ENCODE results near the gene GREB1L. TPM values are rescaled to one million over a fixed set of nuclear protein-coding genes. Genes with fewer than 3 reads are reported as not detected.
"Not testable (repeated sequence)": the region's sequence is repeated elsewhere in the genome, so short reads cannot be mapped to it uniquely, and the experiment has no call there.

Gene GREB1L
- total and polyA plus RNA-seq, 9 of the 15 experiments (the other 6 are each of a cell fraction or from before 2014, with no cell fraction given): 0.03 TPM; not detected in 8

- H3K4me1 ChIP-seq (replicated peaks in 1 of 2; ENCODE audit: control insufficient read depth in 2 of 2, insufficient read depth in 2 of 2, low read length in 2 of 2); CTCF ChIA-PET (ENCODE audit: low intra/inter-chr PET ratio); H3K9me3 ChIP-seq (replicated peaks; ENCODE audit: control insufficient read depth, insufficient read depth, low read depth, low read length); H3K27me3 ChIP-seq (ENCODE audit: control insufficient read depth in 2 of 2, insufficient read depth in 2 of 2, low read length in 2 of 2); H3K9me1 ChIP-seq (ENCODE audit: control insufficient read depth, insufficient read depth, low read length); H3K4me2 ChIP-seq (ENCODE audit: insufficient read depth, low read length); H3K4me3 ChIP-seq; H2AFZ ChIP-seq (ENCODE audit: low read depth, low read length); in situ Hi-C loops (cut with MboI); POLR2A ChIA-PET; DNase-seq (ENCODE audit: extremely low read depth in 1 of 4, low spot score in 3 of 4); H3K9ac ChIP-seq (ENCODE audit: insufficient read depth in 1 of 2, low read depth in 2 of 2, low read length in 2 of 2); FAIRE-seq; H3K36me3 ChIP-seq (ENCODE audit: control insufficient read depth, insufficient read depth, low read length); H4K20me1 ChIP-seq (replicated peaks; ENCODE audit: control insufficient read depth, insufficient read depth, low read length); H3K27ac ChIP-seq (ENCODE audit: extremely low read depth, low read depth, low read length); ATAC-seq; BruUV-seq (replicated peaks); H3K79me2 ChIP-seq (ENCODE audit: control insufficient read depth, insufficient read depth, low read length): not testable (repeated sequence)
- 1% methylated on average over 6 of the region's 6 CpGs for WGBS (ENCODE audit: insufficient coverage, low coverage, missing lambda C conversion rate)
- intact Hi-C loops (cut with micrococcal nuclease): loop anchor here (10.0 kb wide), 1 partner anchor 63 kb away; no protein-coding TSS in a partner anchor
Observed at GRCh38 chr18:21278218-21278617, 36.2 kb downstream of the GREB1L start.

- Histone ChIP-seq H3K4me3 (no peak overlapping the region), H3K27me3 (ENCODE audit: control insufficient read depth in 2 of 2, insufficient read depth in 2 of 2, low read length in 2 of 2) (no peaks in the 10 kb centered on the region), H3K36me3 (ENCODE audit: control insufficient read depth, insufficient read depth, low read length) (no peaks in the 10 kb centered on the region), H3K4me1 (replicated peaks in 1 of 2; ENCODE audit: control insufficient read depth in 2 of 2, insufficient read depth in 2 of 2, low read length in 2 of 2) (no peaks in the 10 kb centered on the region), H3K79me2 (ENCODE audit: control insufficient read depth, insufficient read depth, low read length) (no peaks in the 10 kb centered on the region), H3K9me1 (ENCODE audit: control insufficient read depth, insufficient read depth, low read length) (no peaks in the 10 kb centered on the region), H3K27ac (ENCODE audit: extremely low read depth, low read depth, low read length) (no peak overlapping the region), H3K4me2 (ENCODE audit: insufficient read depth, low read length) (no peak overlapping the region), H4K20me1 (replicated peaks; ENCODE audit: control insufficient read depth, insufficient read depth, low read length) (no peaks in the 10 kb centered on the region), H2AFZ (ENCODE audit: low read depth, low read length) (no peak overlapping the region), H3K9ac (ENCODE audit: insufficient read depth in 1 of 2, low read depth in 2 of 2, low read length in 2 of 2) (no peak overlapping the region), H3K9me3 (replicated peaks; ENCODE audit: control insufficient read depth, insufficient read depth, low read depth, low read length) (no peaks in the 10 kb centered on the region)
- CTCF ChIA-PET (ENCODE audit: low intra/inter-chr PET ratio): no interaction called here
- FAIRE-seq (no peak), ATAC-seq (no peak), DNase-seq (ENCODE audit: extremely low read depth in 1 of 4, low spot score in 3 of 4) (no peak)
- no TSS peak for BruUV-seq (replicated peaks)
- in situ Hi-C loops (cut with MboI) (no loop called here), intact Hi-C loops (cut with micrococcal nuclease) (loop anchor here (10.0 kb wide), 1 partner anchor 53 kb away; no protein-coding TSS in a partner anchor)
- POLR2A ChIA-PET: interaction anchor here (0.7 kb wide), 1 partner anchor 8 kb away, joined by 3 read pairs; no protein-coding TSS in a partner anchor
- TF ChIP-seq TAL1 (IDR thresholded peaks at IDR 0.05): no peak
- no peak for TF ChIP-seq ZNF76 (CRISPR knock-in tag; IDR thresholded peaks at IDR 0.05; ENCODE audit: borderline replicate concordance)
- TF ChIP-seq RB1 (IDR thresholded peaks at IDR 0.05; ENCODE audit: low read depth): no peak
- no peak for TF ChIP-seq FOS (IDR thresholded peaks at IDR 0.05; ENCODE audit: extremely low read depth, insufficient read length)
- TF ChIP-seq PRMT5 (CRISPR knock-in tag; IDR thresholded peaks at IDR 0.05): no peak
- TF ChIP-seq GATA2 (CRISPR knock-in tag; IDR thresholded peaks at IDR 0.05): no peak
- no peak for TF ChIP-seq NCOA2 (IDR thresholded peaks at IDR 0.05; ENCODE audit: partially characterized antibody in 2 of 2)
- TF ChIP-seq ZNF436 (CRISPR knock-in tag; IDR thresholded peaks at IDR 0.05): no peak
- no peak for TF ChIP-seq REST (IDR thresholded peaks at IDR 0.05; ENCODE audit: borderline replicate concordance)
- TF ChIP-seq REST (CRISPR knock-in tag; IDR thresholded peaks at IDR 0.05; ENCODE audit: low read depth): no peak
Observed at GRCh38 chr18:21281603-21282002, 39.6 kb downstream of the GREB1L start.
